GM10266 (cell line): ENCODE data around the gene RNASEH2B.

Experiments used
- DNase-seq: peaks from one replicate; pipeline ENCODE4 v3.0.0; 2012; ENCODE audit errors: extremely low spot score
- CTCF ChIP-seq: IDR thresholded peaks from 2 replicates; pipeline ENCODE4 v1.5.1; 2012; ENCODE audit warnings: mild to moderate bottlenecking, low read depth; ENCODE audit not compliant: control insufficient read depth, insufficient read depth; ENCODE audit errors: missing control alignments

The RNASEH2B gene

GRCh38 chr13:50950849-50951248, 41.3 kb downstream of the RNASEH2B start:
- no peak for TF ChIP-seq CTCF
- no peak for DNase-seq

GRCh38 chr13:50951366-50951765, 41.8 kb downstream of the RNASEH2B start:
- DNase-seq = no peak

GRCh38 chr13:50955241-50955640, 45.6 kb downstream of the RNASEH2B start:
- no peak for TF ChIP-seq CTCF
- no peak for DNase-seq

More at GRCh38 chr13:50951366-50951765, 41.8 kb downstream of the RNASEH2B start:
- TF ChIP-seq CTCF = no peak

- TF ChIP-seq CTCF = no peak
- DNase-seq = no peak
Observed at GRCh38 chr13:50955798-50956197, 46.2 kb downstream of the RNASEH2B start.

- no peak for DNase-seq
- TF ChIP-seq CTCF = no peak
Observed at GRCh38 chr13:50957620-50958019, 48.0 kb downstream of the RNASEH2B start.

- no peak for DNase-seq
Observed at GRCh38 chr13:50969691-50970090, 60.1 kb downstream of the RNASEH2B start.

GRCh38 chr13:50970956-50971355, 61.4 kb downstream of the RNASEH2B start:
- DNase-seq = no peak
- TF ChIP-seq CTCF = no peak

More at GRCh38 chr13:50969691-50970090, 60.1 kb downstream of the RNASEH2B start:
- TF ChIP-seq CTCF = no peak
